8988T (cell line): Measurements from ENCODE around the gene BRAT1.
"Not testable (repeated sequence)": the region's sequence is repeated elsewhere in the genome, so short reads cannot be mapped to it uniquely, and the experiment has no call there.

Experiments used
- DNase-seq: peaks from one replicate; pipeline ENCODE4 v3.0.0; 2011

Gene BRAT1

DNA sequence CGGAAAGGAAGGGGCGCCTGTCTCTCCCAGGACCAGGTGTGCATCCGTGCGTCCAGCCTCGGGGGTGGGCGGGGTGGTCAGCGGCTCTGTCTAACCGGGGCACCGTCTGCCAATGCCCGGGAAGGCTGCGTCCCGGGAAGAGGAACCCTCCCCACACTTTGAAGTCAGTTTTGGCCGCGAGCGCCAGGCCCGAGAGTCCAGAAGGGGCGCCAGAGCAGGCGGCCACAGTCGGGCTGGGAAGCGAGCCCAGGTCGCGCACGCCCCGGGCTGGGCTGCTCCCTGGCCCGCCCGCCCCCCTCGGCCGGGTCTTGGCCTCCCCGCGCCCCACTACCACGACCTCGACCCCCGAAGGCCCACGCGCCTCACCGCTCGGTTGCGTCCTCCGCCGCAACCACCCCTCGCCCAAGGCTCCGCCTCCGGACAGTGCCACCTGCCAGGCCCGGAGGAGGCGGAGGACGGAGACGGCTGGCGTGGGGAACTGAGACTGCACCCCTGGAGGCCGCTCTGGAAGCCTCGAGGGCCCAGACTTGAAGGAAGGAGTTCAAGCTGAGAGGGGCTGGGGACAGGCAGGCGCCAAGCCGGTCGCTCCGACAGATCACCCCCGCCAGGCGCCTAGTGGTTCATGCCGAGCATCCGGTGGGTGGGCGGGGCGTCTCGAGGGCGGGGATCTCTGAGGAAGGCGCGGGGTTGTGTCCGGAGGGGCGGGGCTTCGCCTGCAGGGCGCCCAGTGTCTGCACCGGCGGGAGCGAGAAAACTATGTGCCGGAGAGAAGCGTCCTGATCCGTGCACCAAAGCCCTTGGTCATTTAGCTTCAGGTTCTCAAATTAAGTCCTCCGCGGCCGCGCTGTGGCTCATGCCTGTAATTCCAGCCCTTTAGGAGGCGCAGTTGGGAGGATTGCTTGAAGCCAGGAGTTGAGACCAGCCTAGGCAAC lies at the start of gene BRAT1:
BRAT1 (minus strand) TSS at position 404 of the 932 bp plus-strand sequence. CDS start 1,093 bp downstream, outside the sequence.
- DNase-seq = peak; percentile 82

DNA sequence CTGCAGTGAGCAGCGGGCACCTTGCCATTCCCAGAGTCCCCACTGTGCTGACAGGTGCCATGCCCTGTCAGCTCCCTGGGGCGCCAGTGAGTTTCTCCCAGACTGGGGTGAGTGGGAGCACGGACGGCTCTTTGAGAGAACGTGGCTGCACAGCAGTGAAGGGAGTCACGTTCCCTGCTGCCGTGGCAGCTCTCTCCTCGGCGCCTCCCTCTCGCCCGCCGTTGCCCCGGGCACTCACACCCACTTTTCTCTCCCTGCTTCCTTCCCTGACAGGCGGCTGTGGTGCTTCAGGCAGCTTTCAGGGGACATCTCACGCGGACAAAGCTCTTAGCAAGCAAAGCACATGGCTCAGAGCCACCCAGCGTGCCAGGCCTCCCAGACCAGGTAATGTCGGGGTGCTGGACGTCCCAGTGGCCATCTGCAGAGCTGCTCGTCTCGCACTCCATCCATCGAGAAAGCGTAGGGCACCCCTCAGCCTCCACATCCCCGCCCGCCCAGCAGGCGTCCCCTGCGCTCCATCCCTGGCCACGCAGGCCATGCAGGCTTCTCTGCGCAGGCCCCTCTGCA lies 49.4 kb upstream of the BRAT1 start:
- DNase-seq = no peak

DNA sequence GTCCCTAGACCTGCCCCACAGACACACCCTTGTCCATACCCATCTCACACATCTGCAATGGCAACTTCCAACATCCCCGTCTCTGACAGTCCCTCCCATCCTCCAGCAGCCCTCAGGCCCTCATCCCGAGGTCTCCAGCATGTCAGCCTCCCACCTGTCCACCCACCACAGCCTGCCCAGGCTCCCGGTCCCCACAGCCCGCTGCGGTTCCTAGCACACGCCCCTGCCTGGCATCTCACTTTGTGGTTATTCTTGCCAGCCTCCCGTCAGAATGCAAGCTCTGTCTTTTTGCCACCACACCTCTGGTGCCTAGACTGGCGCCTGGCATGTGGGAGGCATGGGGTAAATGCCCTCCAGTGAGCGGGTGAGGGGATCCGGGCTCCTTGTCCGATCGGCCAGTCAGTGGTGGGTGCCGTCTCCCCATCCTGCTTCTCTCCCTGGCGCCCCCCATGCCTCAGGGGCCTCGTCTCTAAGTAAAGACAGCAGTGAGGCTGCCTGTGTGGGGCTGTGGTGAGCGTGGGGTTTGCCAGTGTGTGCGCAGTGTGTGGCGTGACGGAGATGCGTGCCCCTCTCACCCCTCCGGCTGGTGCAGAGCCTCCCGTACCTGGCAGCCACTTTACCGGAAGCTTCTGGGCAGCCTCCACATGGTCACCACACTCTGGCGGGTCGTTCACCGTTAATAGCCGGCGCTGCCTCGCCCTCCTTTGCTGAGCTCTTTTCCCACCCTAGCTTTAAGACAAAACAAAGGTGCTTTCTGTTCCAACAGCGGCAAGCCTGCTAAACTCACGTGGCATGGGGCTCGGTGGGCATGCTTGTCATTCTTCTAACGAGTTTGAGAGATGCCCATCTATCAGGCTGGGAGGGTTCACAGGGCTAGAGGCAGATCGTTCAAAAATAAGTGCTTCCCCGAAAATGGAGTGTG lies 48.0 kb upstream of the BRAT1 start:
- DNase-seq = no peak

DNA sequence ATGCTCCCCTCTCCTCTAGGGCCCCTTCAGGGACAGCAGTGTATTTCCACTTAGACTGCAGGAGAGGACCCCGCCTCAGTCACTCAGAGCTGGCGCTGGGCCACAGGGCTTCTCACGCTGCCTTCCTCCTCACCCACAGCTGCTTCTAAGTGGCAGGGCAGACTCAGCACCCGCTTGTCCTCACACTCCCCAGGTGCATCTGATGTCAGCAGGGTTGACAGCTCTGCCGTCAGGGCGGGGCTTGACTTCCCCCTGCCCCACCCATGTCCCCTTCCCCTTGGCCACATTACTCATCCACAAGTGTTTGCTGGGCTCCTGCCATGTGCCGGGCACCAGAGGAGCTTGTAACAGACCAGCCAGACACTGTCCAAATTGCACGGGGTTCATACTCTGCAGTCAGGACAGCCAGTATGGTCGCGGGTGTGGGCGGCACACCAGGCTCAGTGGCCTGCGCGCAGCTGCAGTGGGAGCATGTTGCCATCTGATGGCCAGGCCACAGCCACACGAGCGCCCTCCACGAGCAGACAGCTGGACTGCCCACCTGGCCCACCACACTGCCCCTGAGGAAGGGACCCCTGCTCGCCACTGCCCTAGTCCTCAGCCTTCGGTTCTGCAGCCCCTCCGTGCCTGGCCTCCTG lies 47.2 kb upstream of the BRAT1 start:
- DNase-seq = no peak

DNA sequence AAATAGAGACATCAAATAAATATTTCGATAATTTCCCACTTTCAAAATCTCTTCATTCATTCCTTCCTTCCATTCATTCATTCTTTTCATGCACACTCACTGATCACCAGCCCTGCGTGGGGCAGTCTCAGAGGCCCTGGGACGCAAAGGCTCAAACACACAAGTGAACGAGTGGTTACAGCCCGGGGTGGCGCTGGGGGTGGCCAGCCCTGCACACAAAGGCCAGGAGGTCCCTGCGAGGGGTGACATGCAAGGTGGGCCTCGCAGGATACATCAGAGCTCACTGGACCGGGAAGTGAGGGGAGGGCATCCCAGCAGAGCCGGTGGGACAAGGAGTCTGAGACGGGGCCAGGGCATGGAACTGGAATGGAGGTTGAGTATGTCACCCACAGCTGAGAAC lies 46.6 kb upstream of the BRAT1 start:
- DNase-seq = no peak

DNA sequence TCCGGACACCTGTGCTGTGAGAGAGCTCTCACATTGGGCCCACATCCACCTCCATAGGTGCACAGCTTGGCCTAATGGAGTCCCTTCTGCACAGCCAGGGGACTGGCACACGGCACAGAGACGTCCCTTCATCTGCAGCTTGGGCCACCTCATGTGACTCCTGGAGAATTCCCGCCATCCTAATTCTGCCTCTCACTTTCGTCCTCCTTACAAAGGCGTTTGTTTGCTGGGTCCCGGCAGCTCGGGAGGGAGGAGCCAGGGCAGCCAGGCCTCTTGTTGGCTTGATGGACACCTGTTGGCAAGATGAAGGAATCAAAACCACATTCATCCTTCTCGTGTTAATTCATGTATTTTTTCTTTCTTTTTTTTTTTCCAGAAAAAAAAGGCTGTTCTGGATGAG lies 45.7 kb upstream of the BRAT1 start:
- DNase-seq = no peak

DNA sequence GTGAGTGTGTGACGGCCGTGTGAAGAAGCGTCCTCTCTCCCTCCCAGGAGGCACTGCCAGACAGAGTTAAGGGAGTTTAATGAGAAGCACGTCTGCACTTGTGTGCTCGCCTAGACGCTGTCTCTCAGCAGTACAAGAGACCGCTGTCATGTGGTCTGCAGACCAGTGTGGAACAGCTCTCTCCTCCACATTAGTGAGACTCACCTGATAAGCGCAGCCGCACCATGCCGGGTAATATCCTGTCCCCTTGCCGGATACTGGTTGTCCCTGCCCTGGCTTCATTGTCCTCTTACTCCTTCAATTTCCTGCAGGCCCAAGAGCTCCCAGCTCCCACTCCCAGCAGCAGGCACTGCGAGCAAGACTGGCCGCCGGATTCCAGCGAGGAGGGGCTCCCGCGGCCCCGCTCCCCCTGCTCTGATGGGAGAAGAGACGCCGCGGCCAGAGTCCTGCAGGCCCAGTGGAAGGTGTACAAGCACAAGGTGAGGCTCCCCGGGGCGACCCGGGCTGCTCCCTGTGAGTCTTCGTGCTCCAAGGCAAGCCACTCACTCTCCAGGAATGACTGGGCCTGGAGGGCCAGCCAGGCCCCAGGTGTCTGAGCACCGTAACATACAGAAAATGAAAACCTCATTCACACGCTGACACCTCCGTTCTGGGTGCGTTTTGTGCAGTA lies 43.0 kb upstream of the BRAT1 start:
- DNase-seq = no peak

DNA sequence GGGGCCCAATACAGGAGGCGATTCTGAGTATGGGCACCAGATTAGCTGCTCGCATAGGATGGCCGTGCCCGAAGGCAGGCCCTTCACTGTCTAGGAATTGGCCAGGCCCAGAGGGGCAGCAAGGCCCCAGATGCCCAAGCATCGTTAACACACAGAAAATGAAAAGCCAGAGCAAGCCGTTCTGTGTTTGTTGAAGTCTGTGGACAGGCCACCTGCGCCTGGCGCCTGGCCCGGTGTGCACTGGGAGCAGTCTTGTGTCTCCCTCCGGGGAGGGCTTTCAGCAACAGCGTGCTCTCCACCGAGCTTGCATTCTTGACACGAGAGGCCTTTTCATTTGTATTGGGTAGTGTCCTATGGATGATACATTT lies 41.9 kb upstream of the BRAT1 start:
- DNase-seq = no peak

DNA sequence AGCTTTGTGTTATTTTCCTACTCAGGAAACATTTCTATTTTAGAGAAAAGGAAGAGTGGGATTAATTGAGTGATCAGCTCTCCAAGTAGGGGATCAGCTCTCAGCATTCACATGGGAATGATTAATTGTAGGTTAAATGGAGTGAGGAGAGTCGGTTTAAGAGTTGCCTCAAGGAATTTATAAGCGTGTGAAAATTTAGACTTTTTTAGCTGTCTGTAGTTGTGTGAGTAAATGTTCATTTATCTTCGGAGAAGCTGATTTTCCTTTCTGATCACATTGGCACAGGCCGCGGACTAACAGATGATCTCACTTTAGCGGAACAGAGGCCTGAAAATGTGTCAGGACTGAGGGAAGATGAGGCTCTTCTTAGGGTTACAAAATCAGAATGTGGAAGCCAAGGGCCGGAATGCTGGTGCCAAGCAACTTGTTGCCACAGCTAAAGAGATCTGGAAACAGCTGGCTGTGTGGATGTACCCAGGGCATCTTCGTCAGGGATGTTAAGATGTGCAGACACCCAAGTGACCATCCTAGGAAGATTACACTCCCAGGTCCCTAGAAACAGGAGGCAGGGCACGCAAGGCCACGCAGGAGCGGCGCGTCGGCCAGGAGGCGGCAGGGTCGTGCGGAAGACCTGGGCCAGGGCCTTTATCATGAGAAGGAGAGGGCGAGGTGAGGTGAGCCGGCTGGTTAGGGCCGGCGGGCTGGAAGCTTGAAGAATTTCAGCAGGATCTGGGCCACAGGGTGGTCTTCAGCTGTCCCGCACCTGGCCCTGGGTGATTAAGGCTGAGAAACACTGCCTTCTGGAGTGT lies 41.3 kb upstream of the BRAT1 start:
- DNase-seq = no peak

DNA sequence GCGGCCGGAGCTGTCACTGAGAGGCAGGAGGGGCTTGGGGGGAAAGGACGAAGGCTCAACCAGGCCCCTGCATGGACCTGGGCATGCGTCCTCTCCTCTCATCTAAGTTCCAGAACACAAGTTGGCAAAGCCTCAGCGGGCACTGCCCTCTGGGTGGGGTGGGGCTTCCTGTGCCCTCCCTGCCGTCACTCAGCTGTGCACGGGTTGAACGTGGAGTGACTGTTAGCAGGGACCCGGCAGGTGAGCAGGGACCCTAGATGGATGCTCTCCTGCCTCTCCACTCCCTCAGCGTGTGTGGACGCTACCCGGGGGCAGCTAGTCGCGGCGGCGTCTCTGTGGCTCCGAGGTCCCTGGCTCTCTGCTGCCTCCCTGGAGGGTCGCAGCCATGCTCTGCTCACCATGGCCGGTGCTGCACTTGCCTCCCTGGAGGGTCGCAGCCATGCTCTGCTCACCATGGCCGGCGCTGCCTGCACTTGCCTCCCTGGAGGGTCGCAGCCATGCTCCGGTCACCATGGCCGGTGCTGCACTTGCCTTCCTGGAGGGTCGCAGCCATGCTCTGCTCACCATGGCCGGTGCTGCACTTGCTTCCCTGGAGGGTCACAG lies 40.0 kb upstream of the BRAT1 start:
- DNase-seq = no peak

DNA sequence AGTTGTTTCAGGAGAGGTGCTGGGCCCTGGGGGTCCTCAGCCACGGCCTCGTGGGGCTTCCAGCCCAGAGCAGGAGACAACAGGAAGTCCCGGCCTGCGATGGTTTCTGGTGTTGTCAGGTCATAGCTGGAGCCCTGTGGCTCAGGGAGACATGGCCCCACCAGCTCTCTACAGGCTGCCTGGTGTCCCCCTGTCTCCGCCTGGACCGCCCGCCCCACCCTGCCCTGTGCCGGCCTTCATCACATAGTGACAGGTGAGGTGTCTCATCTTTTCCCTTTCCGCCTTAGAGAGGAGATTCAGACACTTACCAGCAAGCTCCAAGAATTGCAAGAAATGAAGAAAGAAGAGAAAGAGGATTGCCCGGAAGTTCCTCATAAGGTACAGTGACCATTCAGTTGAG lies 39.3 kb upstream of the BRAT1 start:
- no peak for DNase-seq

DNA sequence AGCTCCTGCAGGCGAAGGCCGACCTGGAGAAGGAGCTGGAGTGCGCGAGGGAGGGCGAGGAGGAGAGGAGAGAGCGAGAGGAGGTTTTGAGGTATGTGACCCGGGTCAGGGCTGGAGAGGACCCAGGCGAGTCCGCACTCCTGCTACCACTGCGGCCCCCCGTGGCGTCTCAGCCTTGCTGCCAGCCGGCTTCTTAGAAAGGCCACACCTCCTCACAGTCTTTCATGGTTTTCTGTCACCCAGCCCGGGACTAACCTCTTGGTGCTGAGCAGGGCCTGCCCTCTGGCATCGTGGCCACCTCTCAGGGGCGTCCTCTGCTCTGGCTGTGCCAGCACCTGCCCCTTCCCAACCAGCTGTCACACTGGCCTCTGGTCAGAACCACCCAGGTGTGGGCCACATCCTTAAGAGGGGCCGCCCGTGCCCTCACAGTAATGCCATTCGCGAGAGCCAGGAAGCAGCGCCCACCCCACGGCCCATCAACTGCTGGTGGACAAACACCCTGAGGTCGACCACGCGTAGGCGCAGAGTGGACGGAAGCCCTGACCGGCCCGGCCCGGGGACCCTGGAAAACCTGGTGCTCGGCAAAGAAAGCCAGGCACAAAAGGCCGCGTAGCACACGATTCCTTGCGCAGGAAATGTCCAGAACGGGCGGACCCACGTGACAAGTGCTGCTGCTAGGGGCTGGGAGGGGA lies 37.9 kb upstream of the BRAT1 start:
- DNase-seq = no peak

DNA sequence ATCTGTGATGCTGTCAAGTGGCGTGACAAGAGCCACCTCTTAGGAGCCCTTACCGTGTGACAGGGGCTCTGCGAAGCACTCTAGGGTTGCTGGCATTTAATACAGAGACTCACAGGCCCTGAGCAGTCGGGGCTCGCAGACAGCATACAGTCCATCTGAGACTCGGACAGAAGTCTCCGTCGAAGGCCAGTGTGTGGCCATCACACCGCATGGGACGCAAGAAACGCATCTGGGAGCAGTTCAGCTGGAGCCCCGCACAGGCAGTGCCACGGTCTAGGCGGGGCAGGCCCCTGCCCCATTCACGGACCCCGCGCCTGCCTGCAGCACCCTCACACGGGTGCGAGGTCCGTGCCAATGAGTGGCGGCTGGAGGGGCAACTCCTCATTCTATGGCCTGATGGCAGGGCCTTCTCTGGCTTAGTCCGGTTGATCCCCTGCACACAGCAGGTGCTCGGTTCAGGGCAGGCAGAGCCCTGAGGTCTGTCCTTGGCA lies 37.1 kb upstream of the BRAT1 start:
- no peak for DNase-seq

DNA sequence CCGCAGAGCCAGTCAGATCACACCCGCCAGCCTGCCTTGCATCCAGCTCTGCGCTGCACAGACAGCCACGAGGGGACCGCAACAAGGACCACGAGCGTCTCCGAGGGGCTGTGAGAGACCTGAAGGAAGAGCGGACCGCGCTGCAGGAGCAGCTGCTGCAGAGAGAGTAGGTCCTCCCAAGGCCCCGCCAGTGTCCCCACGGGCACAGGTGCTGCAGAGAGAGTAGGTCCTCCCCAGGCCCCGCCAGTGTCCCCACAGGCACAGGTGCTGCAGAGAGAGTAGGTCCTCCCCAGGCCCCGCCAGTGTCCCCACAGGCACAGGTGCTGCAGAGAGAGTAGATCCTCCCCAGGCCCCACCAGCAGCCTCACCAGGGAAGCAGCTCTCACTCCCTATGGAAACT lies 34.6 kb upstream of the BRAT1 start:
- DNase-seq = not testable (repeated sequence)

DNA sequence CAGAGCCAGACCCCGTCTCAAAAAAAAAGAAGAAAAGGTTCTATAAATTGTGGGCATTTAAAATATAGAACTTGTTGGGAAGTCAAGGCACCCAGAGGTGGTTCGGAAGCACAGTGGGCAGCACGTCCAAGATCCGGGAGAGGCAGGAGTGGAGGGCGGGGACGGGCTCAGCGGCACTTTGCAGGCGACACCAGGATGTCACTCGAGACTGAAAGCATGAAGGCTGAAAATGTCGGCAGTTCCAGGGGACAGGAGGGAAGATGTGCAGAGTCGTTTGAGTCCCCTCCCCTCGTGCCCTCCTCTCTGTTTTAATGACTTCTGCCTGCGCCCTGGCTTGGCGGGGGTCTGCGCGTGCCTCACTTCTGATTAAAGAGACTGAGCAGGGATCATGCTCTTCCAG lies 34.0 kb upstream of the BRAT1 start:
- DNase-seq = no peak

DNA sequence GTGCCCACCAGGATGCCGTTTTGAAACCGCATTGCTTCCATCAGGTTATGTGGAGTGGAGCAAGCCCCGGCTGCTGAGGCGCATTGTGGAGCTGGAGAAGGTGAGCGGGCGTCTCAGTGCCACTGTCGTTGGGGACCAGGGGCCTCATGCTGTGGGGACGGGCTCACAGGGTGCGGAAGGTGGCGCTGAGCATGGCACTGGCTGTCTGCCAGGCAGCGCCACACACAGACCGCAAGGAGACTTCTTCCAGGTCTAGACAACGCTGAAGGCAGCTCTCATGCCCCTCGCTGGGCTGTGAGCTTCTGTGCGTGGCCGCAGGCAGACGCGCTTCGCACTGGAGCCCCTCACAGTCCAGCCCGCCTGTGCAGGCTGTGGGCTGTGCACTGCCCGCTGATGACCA lies 32.5 kb upstream of the BRAT1 start:
- DNase-seq = no peak

DNA sequence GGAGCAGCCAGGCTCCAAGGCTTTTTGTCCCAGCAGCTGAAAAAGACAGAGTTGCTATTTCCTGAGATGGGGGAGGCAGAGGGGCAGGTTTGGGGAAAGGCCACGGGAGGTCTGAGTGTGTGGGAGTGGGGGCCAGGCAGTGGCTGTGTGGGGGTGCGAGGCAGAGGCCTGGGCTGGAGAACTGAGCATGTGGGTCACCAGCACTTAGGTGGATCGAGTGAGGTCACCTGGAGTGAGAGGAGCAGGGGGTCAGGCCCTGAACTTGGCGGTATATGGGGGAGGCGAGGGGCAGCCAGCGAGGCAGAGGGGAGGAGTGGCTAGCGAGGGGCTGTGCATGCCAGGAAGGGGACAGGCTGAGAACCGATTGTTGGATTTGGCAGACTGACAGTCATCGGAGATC lies 31.8 kb upstream of the BRAT1 start:
- no peak for DNase-seq

DNA sequence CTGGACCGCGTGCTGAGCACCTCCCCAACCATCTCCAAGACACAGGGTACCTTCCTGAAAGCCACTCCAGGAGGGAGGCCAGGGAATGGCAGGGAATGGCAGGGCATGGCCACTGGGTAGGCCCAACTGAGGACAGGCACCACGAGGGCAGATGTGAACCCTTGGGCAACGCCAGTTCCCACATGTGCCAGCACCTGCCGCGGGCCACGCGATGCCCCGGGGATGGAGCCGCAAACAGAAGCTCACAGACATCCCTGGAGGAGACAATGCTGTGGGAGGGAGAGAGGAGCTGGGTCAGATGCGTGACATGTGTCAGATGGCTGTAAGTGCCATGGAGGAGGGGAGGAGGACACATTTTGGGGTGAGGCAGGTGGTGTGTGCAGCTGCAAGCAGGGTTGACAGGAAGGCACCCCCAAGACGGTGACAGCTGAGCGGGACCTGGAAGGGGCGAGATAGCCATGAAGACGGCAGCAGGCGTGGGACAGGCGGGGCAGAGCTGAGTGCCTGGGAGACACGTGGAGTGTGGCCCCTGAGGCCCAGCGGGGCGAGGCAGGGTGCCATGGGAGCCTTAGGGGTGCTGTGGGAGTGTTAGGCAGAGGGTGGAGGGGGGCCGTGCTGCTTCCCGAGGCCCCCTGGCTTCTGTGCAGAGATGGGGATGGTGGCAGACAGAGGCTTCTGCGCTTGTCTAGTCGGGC lies 31.1 kb upstream of the BRAT1 start:
- DNase-seq = no peak

DNA sequence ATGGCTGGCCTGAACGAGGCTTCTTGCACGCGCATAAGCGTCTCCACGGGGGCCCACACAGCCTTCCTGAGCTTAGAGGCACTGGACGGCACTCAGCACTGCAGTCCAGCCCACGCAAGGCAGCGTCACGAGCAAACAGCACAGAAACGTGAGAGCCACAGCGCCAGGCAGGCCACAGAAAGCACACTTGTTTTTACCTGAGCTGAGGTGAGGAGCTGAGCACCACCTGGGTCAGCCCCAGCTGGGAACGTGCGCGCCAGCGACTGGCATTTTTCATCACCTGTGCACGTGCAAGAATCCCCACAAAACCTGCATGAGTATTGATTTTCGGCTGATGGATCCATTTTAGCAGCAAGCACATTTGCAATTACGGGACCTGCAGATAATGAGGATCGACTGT lies 30.1 kb upstream of the BRAT1 start:
- no peak for DNase-seq
